T47D (cell line): Measurements from ENCODE around the gene HDGFL2.

Experiments used
- DNase-seq, 2 experiments: peaks; one replicate each; pipeline versions ENCODE4 v3.0.0 to v3.0.0-alpha.2; 2011 to 2012; ENCODE audit warnings: low read depth in 1 of 2, low spot score in 1 of 2
- JUND ChIP-seq: IDR thresholded peaks from 2 replicates; pipeline ENCODE4 v1.6.1; 2012; ENCODE audit warnings: low read depth
- in situ Hi-C: cut with HindIII; loops from 2 replicates; pipeline ENCODE4 v1.10.0; 2016; ENCODE audit warnings: low sequenced_read_pairs, low pct_unique_long_range_greater_than_20kb

Gene HDGFL2

DNA sequence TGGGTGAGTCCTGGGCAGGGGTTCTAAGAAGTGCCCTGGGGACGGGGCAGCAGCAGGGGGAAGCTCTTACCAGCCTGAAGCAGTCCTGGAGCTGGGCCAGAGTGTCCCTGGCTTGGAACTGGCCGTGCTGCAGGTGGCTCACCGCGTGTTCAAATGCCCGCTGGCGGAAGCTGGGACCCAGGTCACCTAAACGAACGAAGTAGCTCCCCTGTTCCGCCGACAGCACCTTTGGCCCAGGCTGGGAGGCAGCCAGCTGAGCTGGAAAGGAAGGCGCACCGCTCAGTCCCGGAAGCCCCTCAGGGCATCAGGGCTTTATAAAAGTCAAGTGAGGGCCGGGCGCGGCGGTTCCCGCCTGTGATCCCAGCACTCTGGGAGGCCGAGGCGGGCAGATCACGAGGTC lies 36.6 kb downstream of the HDGFL2 start:
- in situ Hi-C loops = no loop called here
- TF ChIP-seq JUND = no peak
- no peak for DNase-seq

- DNase-seq = no peak
- in situ Hi-C loops = no loop called here
- no peak for TF ChIP-seq JUND
Measured at GRCh38 chr19:4510435-4511255, 38.5 kb downstream of the HDGFL2 start.

DNA sequence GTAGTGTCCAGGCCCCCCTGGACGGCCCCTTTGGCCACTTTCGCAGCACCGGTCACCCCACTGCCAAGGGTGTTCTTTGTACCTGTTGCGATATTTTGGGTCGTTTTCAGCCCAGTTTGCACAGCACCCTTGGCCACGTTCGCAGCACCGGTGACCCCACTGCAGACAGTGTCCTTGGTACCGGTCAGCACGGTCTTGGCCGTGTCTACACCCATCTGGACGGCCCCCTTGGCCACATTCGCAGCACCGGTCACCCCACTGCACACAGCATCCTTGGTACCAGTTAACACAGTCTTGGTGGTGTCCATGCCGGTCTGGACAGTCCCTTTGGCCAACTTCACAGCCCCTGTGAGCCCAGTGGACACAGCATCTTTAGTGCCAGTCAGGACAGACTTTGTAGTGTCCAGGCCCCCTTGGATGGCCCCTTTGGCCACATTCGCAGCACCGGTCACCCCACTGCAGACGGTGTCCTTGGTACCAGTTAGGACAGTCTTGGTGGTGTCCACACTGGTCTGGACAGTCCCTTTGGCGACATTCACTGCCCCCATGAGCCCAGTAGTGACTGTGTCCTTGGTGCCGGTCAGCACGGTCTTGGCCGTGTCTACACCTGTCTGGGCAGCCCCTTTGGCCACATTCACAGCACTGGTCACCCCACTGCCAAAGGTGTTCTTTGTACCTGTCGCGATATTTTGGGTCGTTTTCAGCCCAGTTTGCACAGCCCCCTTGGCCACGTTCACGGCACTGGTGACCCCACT lies 39.4 kb downstream of the HDGFL2 start:
- no peak for DNase-seq
- no peak for TF ChIP-seq JUND
- in situ Hi-C loops = no loop called here

DNA sequence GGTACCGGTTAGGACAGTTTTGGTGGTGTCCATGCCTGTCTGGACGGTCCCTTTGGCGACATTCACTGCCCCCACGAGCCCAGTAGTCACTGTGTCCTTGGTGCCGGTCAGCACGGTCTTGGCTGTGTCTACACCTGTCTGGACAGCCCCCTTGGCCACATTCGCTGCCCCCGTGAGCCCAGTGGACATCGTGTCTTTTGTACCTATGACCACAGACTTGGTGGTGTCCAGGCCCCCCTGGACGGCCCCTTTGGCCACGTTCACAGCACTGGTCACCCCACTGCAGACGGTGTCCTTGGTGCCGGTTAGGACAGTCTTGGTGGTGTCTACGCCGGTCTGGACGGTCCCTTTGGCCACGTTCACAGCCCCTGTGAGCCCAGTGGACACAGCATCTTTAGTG lies 40.0 kb downstream of the HDGFL2 start:
- DNase-seq = no peak
- TF ChIP-seq JUND = no peak
- in situ Hi-C loops = no loop called here

GRCh38 chr19:4513248-4513647 lies 41.2 kb downstream of the HDGFL2 start:
- no peak for DNase-seq
- no peak for TF ChIP-seq JUND
- in situ Hi-C loops = no loop called here

DNA sequence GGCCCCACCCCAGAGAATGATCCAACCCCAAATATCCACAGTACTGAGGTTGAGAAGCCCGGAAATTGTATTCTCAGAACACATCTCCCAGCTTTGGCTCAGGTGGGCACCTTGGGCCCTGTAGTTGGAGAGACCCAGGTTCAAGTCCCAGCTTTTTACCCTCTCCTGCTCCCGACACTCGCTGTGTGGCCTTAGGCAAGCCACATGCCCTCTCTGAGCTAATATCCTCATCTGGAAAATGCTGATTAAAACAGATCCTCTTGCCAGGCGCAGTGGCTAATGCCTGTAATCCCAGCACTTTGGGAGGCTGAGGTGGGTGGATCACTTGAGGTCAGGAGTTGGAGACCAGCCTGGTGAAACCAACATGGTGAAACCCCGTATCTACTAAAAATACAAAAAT lies 43.6 kb downstream of the HDGFL2 start:
- DNase-seq = no peak
- in situ Hi-C loops = no loop called here
- no peak for TF ChIP-seq JUND

GRCh38 chr19:4516199-4516938 lies 44.3 kb downstream of the HDGFL2 start:
- DNase-seq = no peak
- TF ChIP-seq JUND = no peak
- in situ Hi-C loops = no loop called here

DNA sequence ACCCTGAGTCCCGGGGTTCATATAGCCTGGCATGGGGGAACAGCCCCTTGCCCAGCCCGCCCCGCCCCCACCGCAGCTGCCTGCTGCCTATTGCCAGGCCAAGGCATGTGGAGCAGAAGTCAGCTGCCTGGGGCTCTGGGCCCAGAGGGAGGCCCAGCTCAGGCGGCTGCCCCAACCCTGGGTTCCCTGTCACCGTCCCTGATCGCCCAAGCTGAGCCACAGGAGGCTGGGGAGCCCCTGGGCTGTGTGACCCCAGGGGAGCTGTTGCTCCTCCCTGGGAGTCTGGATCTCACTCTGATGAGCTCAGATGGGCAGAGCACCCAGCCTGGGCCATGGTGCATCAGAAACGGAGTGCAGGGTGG lies 44.8 kb downstream of the HDGFL2 start:
- in situ Hi-C loops = no loop called here
- no peak for TF ChIP-seq JUND
- DNase-seq = no peak

GRCh38 chr19:4517451-4518057 lies 45.5 kb downstream of the HDGFL2 start:
- in situ Hi-C loops = no loop called here
- DNase-seq = no peak
- TF ChIP-seq JUND = no peak

- DNase-seq = no peak
- no peak for TF ChIP-seq JUND
Measured at GRCh38 chr19:4518345-4519171, 46.5 kb downstream of the HDGFL2 start, which contains the start of gene PLIN4. Gene PLIN4 (minus strand): TSS chr19:4518486. CDS start chr19:4518272, 214 bp downstream.

GRCh38 chr19:4519172-4519496 lies 47.0 kb downstream of the HDGFL2 start:
- DNase-seq = no peak
- no peak for TF ChIP-seq JUND
- in situ Hi-C loops = no loop called here

More at GRCh38 chr19:4518345-4519171, 46.5 kb downstream of the HDGFL2 start, which contains the start of gene PLIN4:
- in situ Hi-C loops = no loop called here
